MCF 10A (cell line): Measurements from ENCODE around the gene PHPT1. TPM values are rescaled to one million over a fixed set of nuclear protein-coding genes. Genes with fewer than 3 reads are reported as not detected.

Source experiments
- BruUV-seq: library from RNA; stranded (reverse); fragments of 400-500 nt; replicated peaks from 2 replicates; lab custom pipeline; 2021; lab: Mats Ljungman, UMichigan
- CTCF ChIA-PET: fragments of 300-600 bp; sonication (Branson Sonifier 250); formaldehyde crosslinking; extraction: SDS; loops from one replicate; lab custom pipeline; 2021; ENCODE audit warnings: antibody characterized with exemption, inconsistent platforms; lab: Yijun Ruan, JAX
- POLR2A ChIA-PET: fragments of 300-600, 350-650 bp; sonication (Branson Sonifier 250); formaldehyde crosslinking; extraction: SDS; loops from one replicate; lab custom pipeline; 2020; ENCODE audit warnings: antibody characterized with exemption, inconsistent platforms; lab: Yijun Ruan, JAX
- DNase-seq: peaks from one replicate; pipeline ENCODE4 v3.0.0-alpha.2; 2018; ENCODE audit not compliant: unreplicated experiment
- H3K27ac Mint-ChIP-seq: one replicate; pipeline ENCODE4 v1.8.0; 2022; ENCODE audit warnings: mild to moderate bottlenecking, low read depth, mixed read lengths; ENCODE audit not compliant: unreplicated experiment
- H3K27me3 Mint-ChIP-seq: one replicate; pipeline ENCODE4 v1.8.0; 2022; ENCODE audit warnings: mixed read lengths; ENCODE audit not compliant: insufficient read depth, unreplicated experiment
- H3K36me3 Mint-ChIP-seq: one replicate; pipeline ENCODE4 v1.8.0; 2022; ENCODE audit warnings: mild to moderate bottlenecking, moderate library complexity, mixed read lengths; ENCODE audit not compliant: insufficient read depth, unreplicated experiment
- H3K4me1 Mint-ChIP-seq: one replicate; pipeline ENCODE4 v1.8.0; 2022; ENCODE audit warnings: mixed read lengths; ENCODE audit not compliant: insufficient read depth, unreplicated experiment
- H3K4me3 Mint-ChIP-seq: one replicate; pipeline ENCODE4 v1.8.0; 2022; ENCODE audit warnings: mild to moderate bottlenecking, moderate library complexity, mixed read lengths; ENCODE audit not compliant: unreplicated experiment
- H3K9me3 Mint-ChIP-seq: one replicate; pipeline ENCODE4 v1.8.0; 2022; ENCODE audit warnings: mixed read lengths; ENCODE audit not compliant: unreplicated experiment
- CTCF ChIP-seq: fragments of 200-600 bp; IDR thresholded peaks from one replicate; pipeline ENCODE4 v1.8.0; 2022; ENCODE audit warnings: antibody characterized with exemption, mild to moderate bottlenecking; ENCODE audit not compliant: unreplicated experiment
- intact Hi-C: fragments of 100-400 bp; cut with micrococcal nuclease; formaldehyde crosslinking; loops from 2 replicates; pipeline ENCODE4 v1.14.1; 2022
- total RNA-seq: library from RNA; stranded (reverse); gene quantifications from 2 replicates; pipeline ENCODE4 v1.2.3, GENCODE V29; 2022

The PHPT1 gene
- total RNA-seq, 1 experiment from 2014 or later = 193 TPM

DNA sequence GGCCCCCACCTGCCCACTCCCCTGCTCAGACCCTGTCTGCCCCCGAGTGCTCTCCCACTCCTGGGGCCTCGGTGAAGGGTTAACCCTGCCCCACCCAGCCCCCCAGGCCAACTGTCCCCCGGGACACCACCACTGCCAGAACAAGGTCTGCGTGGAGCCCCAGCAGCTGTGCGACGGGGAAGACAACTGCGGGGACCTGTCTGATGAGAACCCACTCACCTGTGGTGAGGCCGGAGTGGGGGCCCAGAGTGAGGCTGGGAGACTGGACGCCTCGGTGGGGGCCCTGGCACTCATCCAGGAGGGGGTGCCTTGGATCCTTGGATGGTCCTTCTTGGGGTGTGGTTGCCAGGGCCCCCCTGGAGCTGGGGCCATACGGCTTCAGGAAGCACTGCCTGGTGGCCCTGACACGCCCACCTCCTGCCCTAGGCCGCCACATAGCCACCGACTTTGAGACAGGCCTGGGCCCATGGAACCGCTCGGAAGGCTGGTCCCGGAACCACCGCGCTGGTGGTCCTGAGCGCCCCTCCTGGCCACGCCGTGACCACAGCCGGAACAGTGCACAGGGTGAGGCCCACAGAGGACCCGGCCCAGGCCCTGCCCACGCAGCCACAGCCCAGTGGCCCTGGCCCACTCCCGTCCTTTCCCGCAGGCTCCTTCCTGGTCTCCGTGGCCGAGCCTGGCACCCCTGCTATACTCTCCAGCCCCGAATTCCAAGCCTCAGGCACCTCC, 5.1 kb downstream of the PHPT1 start:
- Mint-ChIP-seq H3K4me3 (no peak overlapping the region), H3K27ac (no peak overlapping the region), H3K36me3 (peaks cover 19% of the 10 kb centered on the region), H3K4me1 (no peaks in the 10 kb centered on the region), H3K27me3 (no peaks in the 10 kb centered on the region), H3K9me3 (no peaks in the 10 kb centered on the region)
- TF ChIP-seq CTCF = no peak
- no peak for DNase-seq
- no TSS peak for BruUV-seq
- CTCF ChIA-PET = interaction anchor here (0.7 to 0.9 kb wide), 2 partner anchors 9 to 66 kb away, joined by 3 read pairs; no protein-coding TSS in a partner anchor
- intact Hi-C loops = no loop called here
- POLR2A ChIA-PET = no interaction called here

DNA sequence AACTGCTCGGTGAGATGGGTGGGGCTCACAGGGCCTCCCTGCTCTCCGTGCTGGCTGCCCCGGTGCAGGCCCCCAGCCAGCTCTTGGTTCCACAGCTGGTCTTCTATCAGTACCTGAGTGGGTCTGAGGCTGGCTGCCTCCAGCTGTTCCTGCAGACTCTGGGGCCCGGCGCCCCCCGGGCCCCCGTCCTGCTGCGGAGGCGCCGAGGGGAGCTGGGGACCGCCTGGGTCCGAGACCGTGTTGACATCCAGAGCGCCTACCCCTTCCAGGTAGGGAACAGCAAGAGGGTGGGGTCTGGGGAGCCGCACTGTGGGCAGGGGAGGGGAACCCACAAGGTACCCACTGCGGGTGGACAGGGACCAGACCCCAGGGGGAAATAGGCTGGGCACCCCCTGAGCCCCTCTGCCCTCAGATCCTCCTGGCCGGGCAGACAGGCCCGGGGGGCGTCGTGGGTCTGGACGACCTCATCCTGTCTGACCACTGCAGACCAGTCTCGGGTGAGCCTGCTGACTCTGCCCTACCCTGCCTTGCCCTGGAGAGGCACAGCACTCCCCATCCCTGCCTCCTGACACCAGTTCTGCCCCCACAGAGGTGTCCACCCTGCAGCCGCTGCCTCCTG, 5.7 kb downstream of the PHPT1 start:
- Mint-ChIP-seq H3K4me1 (no peaks in the 10 kb centered on the region), H3K4me3 (no peak overlapping the region), H3K9me3 (no peaks in the 10 kb centered on the region), H3K36me3 (peaks cover 12% of the 10 kb centered on the region), H3K27me3 (no peaks in the 10 kb centered on the region), H3K27ac (no peak overlapping the region)
- CTCF ChIA-PET = no interaction called here
- BruUV-seq = no TSS peak
- no peak for TF ChIP-seq CTCF
- POLR2A ChIA-PET = no interaction called here
- no peak for DNase-seq
- intact Hi-C loops = no loop called here

DNA sequence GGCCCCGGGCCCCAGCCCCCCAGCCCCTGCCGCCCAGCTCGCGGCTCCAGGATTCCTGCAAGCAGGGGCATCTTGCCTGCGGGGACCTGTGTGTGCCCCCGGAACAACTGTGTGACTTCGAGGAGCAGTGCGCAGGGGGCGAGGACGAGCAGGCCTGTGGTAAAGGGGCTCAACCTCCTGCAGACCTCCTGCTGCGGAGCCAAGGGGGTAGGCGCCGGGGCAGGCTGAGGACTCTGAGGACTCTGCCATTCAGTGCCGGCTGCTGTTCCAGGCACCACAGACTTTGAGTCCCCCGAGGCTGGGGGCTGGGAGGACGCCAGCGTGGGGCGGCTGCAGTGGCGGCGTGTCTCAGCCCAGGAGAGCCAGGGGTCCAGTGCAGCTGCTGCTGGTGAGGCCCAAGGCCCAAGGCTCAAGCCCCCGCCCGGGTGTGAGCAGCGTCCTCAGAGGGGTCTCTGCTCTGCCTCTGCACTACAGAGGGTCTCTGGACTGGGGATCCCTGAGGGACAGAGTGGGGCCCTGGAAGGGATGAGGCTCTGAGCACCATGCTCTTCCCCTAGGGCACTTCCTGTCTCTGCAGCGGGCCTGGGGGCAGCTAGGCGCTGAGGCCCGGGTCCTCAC, 6.4 kb downstream of the PHPT1 start:
- intact Hi-C loops = no loop called here
- Mint-ChIP-seq H3K27me3 (no peaks in the 10 kb centered on the region), H3K36me3 (peaks cover 6% of the 10 kb centered on the region), H3K9me3 (no peaks in the 10 kb centered on the region), H3K27ac (no peak overlapping the region), H3K4me3 (no peak overlapping the region), H3K4me1 (no peaks in the 10 kb centered on the region)
- no peak for DNase-seq
- no peak for TF ChIP-seq CTCF
- ChIA-PET CTCF (interaction anchor here (0.6 kb wide), 1 partner anchor 92 kb away, joined by 3 read pairs; no protein-coding TSS in a partner anchor), POLR2A (interaction anchor here (0.8 to 0.9 kb wide), 3 partner anchors 9 to 17 kb away, joined by 3 to 4 read pairs (median 3); partner anchors contain the start of gene EDF1)
- BruUV-seq = no TSS peak

DNA sequence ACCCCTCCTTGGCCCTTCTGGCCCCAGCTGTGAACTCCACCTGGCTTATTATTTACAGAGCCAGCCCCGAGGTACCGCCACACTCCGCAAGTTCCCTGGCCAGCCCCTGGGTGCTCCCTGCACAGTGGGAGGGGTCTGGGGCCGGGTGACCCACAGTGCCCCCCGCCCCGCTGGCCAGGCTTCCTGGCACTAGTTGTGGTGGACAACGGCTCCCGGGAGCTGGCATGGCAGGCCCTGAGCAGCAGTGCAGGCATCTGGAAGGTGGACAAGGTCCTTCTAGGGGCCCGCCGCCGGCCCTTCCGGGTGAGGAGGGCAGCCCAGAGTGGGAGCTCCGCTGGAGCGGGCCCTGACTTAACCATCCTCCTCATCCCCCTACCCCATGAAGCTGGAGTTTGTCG, 6.9 kb downstream of the PHPT1 start:
- DNase-seq = no peak
- CTCF ChIA-PET = interaction anchor here (0.6 to 1.4 kb wide), 3 partner anchors 12 to 173 kb away, joined by 3 to 5 read pairs (median 4); no protein-coding TSS in a partner anchor
- no peak overlapping the region for H3K27ac Mint-ChIP-seq
- no peaks in the 10 kb centered on the region for H3K9me3 Mint-ChIP-seq
- no peak for TF ChIP-seq CTCF
- intact Hi-C loops = no loop called here
- H3K36me3 Mint-ChIP-seq = peaks cover 4% of the 10 kb centered on the region
- POLR2A ChIA-PET = interaction anchor here (0.6 to 0.9 kb wide), 4 partner anchors 8 to 804 kb away, joined by 3 to 4 read pairs (median 3); partner anchors contain the start of gene EDF1
- H3K27me3 Mint-ChIP-seq = no peaks in the 10 kb centered on the region
- BruUV-seq = no TSS peak
- no peaks in the 10 kb centered on the region for H3K4me1 Mint-ChIP-seq
- H3K4me3 Mint-ChIP-seq = no peak overlapping the region
